Suprapubic skin (tissue), 3 donors: ENCODE results near the gene ITSN1.

Experiments
- CTCF ChIP-seq, 2 donors: fragments of 200-600 bp in 1 of 2; fragments of 450-650 bp in 1 of 2; sonication (generic) in 1 of 2; IDR thresholded peaks; one replicate each; pipeline ENCODE4 v1.5.1; 2016 to 2019; ENCODE audit warnings: antibody characterized with exemption in 2 of 2, mild to moderate bottlenecking in 1 of 2, moderate library complexity in 1 of 2
- POLR2A ChIP-seq, 2 donors: fragments of 450-650 bp; IDR thresholded peaks; one replicate each; pipeline ENCODE4 v1.6.1; 2017; ENCODE audit warnings: antibody characterized with exemption in 2 of 2, mild to moderate bottlenecking in 2 of 2, moderate library complexity in 2 of 2

DNA sequence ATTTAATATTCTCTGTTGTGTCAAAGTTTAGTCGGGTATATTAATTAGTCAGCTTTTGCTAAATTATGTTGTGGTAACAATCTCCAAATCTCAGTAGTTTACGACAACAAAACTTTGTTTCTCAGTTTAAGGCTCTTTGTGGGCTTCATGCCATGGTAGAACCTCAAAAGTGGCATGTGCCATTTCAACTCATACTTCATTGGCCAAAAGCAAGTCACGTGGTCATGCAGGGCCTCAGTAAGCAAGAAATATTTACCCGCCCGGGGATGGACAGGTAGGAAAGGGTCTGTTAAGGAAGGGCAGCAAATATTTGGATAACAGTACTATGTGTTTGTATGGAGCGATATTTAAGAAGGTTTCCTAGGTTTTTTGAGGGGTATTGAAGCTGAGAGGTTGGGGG lies 38.6 kb downstream of the ITSN1 start:
- no peak for TF ChIP-seq CTCF (IDR thresholded peaks at IDR 0.05)
- TF ChIP-seq POLR2A (IDR thresholded peaks at IDR 0.05), result no peak
